Measurements from ENCODE around the gene TMEM135.

- TF ChIP-seq CTCF (IDR thresholded peaks at IDR 0.05) (no peak), POLR2A (IDR thresholded peaks at IDR 0.05) (no peak), POLR2AphosphoS5 (IDR thresholded peaks at IDR 0.05) (no peak)
Measured at GRCh38 chr11:87194985-87195820, 157.5 kb downstream of the TMEM135 start.

Data from breast epithelium (tissue), 3 donors.